Urothelium cell line (cell line): ENCODE data around the gene RAD52.
"Not testable (repeated sequence)": the region's sequence is repeated elsewhere in the genome, so short reads cannot be mapped to it uniquely, and the experiment has no call there.

Experiments
- DNase-seq: peaks from one replicate; pipeline ENCODE4 v3.0.0; 2011; ENCODE audit warnings: low spot score, mixed read lengths
- FAIRE-seq: peaks from 2 replicates; lab custom pipeline; 2011; peaks lifted over from hg19 to GRCh38; lab: Jason Lieb, UNC

RAD52 gene

DNA sequence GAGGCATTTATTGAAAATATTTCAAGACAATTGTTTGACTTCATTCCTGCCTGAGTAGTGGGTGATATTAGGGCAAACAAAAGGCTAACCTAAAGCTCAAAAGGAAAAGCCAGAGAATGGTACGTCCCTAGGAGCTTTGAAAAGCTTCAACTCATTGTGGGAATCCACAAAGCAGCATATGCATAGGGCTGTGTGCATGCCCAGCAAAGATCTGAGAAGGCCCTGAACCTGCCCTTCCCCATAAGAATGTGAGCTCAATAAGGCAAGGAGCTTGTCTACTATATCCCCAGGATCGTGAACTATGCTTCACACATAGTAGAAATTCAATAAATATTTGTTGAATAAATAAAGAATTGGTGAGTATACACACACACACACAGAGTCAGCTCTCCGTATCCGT lies 19.1 kb upstream of the RAD52 start:
- DNase-seq (no peak), FAIRE-seq (peak; percentile 56)

DNA sequence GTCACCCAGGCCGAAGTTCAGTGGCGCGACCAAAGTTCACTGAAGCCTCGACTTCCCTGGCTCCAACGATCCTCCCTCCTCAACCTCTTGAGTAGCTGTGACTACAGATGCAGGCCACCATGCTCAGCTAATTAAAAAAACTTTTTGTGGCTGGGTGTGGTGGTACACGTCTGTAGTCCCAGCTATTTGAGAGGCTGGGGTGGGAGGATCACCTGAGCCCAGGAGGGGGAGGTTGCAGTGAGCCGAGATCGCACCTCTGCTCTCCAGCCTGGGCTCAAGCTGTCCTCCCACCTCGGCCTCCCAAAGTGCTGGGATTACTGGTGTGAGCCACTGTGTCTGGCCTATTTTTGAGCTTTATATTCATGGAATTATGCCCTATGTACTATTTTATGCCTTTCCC lies 18.1 kb upstream of the RAD52 start:
- FAIRE-seq (no peak), DNase-seq (no peak)

DNA sequence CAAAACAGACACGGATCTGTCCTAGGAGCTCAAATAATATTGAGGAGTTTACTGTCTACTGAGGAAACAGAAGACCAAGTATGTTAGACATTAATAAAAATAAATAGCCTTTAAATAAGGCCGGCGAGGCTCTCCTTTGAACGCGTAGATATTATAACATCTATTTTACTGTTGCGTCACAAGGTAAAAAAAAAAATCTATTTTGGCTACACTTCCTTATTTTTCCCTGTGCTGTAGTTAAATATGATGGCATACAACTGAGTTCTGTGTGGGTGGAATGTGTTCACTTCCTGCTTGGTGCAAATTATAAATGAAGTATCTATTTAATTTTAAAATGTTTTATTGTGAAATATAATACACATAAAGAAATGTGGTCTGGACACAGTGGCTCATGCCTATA lies 17.2 kb upstream of the RAD52 start:
- no peak for DNase-seq
- no peak for FAIRE-seq

DNA sequence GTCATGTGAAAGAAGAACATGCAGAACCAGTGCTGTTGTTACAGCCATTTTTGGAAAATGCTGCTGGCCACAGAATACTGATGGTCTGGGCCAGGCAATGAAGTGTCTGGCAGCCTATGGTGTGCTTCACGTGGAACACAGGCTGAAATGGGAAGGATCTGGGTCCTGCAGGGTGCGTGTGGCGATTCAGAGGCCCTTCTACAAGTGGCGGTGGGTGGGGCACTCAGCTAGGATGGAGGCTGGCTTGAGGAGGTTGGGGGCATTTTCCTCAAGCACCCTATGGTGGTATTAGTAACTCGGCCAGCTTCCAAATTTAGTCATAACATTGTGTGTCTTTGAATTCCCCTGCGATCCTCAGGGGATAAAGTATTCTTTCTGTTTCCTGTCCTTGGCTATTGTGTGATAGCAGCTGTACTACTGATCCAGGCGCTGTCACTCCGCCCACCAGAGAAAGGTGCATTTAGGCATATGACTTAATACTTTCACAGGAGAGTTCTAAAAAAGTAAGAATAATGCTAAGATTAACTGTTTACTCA lies 9.2 kb upstream of the RAD52 start:
- DNase-seq (no peak), FAIRE-seq (no peak)

DNA sequence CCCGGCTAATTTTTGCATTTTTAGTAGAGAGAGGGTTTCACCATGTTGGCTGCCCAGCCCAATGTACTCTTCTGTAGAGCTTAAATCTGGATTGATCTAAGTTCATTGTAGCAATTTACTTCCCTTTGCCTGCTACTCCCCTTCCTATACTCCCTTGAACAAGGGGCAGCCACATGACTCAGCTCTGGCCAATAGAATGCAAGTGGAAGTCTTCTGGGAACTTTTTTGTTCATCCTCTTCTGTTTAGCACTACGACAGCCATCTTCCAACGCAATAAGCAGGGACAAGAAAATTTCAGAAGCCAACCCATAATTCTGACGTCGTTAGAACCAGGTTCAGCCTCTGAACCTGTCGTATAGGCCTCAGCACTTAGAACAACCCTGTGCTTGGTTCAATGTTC lies 6.4 kb upstream of the RAD52 start:
- FAIRE-seq (no peak), DNase-seq (no peak)

DNA sequence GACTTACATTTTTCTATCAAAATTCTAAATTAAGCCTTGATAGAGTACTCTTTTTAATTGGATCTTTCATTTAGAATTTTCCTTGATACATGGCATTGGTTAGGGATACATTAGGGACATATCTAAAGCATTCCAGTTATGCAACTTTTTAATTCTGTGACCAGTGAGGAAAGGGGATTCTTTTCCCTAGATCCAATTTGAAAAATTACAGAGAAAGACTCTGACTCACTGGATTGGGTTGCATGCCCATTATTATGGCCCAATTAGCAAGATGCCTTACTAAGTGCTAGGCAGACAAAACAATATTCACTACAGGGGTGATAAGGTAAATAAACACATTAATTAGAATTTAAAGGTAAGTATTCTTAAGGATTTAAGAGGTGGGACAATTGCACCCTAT lies 5.2 kb upstream of the RAD52 start:
- no peak for FAIRE-seq

DNA sequence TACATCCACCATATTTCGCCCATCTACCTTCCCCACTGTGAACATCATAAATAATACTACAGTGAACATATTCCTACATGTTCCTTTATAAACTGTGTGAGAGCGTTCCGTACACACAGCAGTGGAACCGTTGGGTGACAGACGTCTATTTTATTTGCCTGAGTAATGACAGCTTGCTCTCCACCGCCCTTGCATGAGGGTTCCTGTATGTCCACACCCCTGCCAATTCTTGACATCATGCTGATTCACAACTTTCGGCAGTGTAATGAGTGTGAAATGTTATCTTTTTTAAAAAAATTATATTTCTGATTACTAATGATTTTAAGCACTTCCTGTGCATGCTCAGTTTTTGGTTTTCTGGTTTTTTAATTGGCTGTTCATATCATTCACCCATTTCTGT lies 4.3 kb upstream of the RAD52 start:
- DNase-seq (peak; percentile 16), FAIRE-seq (peak; percentile 35)

More for the DNA sequence above, 5.2 kb upstream of the RAD52 start:
- no peak for DNase-seq

DNA sequence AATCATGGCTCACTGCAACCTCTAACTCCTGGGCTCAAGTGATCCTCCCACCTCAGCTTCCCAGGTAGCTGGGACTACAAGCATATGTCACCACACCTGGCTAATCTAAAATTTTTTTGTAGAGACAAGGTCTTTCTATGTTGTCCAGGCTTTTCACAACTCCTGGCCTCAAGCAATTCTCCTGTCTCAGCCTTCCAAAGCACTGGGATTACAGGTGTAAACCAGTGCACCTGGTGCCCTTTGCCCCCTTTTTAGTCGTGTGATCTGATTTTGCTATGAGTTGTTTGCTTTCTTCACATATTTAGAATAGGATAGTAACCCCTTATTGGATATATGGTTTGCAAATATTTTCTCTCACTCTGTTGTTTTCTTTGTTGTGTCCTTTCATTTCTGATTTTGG lies 1.7 kb upstream of the RAD52 start:
- DNase-seq: no peak
- no peak for FAIRE-seq

DNA sequence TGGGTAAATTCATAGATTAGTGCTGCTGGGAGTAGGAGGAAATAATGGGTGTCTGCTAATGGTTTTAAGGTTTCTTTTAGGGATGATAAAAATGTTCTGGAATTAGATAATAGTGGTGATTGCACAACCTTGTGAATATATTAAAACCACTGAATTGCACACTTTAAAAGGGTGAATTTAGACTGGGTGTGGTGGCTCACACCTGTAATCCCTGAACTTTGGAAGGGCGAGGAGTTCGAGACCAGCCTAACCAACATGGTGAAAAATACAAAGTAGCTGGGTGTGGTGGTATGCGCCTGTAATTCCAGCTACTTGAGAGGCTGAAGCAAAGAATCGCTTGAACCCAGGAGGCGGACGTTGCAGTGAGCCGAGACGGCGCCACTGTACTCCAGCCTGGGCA lies 1.3 kb downstream of the RAD52 start:
- FAIRE-seq (no peak), DNase-seq (no peak)

DNA sequence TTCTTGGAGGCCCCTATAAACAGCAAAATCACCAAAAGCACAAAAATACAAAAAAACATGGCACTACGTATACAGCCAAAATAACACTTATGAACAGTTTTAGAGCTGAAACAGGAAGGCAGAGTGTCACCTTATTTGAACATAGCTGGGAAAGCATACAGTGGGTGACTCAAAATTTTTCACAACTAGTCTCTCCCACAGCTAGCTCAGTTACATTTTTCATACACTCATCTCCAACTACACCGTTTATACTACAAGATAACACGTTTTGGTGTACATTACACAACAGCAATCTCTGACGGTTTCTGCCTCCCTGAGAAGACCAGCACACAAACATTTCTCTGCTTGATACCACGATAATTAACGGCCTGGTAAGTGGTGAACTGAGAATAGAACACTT lies 2.9 kb downstream of the RAD52 start:
- FAIRE-seq (no peak), DNase-seq (no peak)

DNA sequence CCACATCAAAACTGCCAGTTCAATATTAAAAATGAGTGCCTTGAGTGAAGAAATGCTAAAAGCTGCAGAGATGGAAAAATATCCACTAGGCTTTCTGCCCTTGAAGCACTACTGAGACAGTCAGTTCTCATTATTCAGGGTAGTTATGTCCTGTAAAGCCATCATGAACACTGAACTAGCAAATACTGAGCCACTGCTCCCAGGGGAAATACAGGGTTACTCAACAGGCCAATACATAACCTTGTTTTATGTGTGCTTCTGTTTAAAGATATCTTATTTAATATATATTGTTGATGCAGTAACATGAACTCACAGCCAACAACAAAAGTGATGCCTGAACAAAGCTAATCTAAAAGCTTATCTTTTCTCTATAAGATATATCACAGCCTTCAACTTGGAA lies 3.3 kb downstream of the RAD52 start:
- FAIRE-seq (no peak), DNase-seq (no peak)

DNA sequence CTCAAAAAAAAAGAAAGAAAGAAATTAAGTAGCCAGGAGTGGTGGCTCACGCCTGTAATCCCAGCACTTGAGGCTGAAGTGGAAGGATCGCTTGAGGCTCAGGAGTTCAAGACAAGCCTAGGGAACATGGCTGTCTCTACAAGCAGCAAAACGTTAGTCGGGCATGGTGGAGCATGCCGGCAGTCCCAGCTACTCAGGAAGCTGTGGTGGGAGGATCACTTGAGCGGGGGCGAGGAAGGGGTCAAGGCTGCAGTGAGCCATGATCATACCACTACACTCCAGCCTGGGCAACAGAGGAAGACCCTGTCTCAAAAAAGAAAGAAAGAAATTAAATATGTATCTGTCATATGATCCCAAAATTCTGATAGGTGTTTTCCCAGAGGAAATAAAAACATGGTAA lies 5.3 kb downstream of the RAD52 start:
- no peak for DNase-seq
- no peak for FAIRE-seq

DNA sequence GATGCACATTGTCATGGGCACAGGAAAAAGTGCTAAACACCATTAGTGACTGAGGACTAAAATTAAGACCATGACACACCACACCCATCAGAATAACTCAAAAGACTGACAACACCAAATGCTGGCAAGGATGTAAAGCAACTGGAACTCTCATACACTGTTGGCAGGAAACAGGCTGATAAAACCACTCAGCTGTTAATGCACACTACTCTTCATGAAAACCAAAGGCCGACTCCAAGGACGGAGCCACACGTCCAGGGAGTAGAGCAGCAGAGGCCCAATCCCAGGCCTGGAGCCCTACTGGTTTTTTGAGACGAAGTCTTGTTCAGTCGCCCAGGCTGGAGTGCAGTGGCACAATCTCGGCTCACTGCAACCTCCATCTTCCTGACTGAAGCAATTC lies 6.4 kb downstream of the RAD52 start:
- FAIRE-seq (no peak), DNase-seq (no peak)

DNA sequence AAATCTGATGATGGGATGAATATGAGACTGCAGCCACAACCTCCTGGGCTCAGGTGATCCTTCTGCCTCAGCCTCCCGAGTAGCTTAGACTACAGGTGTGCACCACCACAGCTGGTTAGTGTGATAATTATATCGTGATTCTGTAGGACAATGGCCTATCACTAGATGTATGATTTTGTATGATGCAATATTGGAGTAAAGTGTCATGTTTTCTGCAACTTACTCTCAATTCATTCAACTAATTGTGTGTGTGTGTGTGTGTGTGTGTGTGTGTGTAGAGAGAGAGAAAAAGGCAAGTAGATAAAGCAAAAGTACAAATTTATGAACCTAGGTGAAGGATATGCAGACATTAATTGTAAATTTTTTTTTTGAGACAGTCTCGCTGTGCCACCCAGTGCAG lies 10.7 kb downstream of the RAD52 start:
- no peak for DNase-seq
- FAIRE-seq: no peak

DNA sequence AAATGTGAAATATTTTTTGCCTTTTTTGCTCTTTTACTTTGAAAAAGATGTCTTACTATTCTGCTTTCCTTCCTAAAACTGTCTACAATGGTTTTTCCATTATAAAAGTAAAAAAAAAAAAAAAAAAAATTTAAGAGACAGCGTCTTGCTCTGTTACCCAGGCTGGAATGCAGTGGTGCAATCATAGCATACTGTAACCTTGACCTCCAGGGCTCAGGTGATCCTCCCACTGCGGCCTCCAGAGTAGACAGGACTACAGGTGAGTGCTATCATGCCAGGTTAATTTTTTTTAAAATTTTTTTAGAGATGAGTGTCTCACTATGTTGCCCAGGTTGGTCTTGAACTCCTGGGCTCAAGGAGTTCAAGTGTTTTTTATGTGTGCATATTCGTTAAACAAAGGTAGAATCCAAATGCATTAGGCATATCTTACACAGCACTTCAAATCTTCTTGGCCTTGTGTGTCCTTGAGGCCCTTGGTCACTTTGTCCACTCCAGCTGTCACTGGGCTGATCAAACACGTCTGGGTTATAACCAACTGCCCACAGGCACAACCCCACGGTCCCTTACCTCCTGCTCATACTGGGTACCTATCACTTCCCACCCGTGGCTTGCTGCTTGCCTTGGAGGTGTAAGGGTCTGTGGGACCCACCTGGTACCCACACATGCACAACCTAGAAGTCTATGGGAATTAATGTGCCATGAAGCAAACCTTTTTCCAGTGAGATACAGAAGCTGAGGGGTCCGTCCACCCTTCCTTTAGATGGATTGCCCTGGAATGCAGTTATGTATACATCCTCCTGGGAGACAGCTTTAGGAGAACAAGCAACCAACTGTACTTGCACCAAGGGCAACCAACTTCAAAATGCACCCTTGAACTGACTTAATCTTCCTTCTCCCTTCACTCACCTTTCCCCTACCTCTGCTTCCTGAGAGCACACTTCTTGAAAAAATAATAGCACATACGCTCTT lies 12.8 kb downstream of the RAD52 start:
- no peak for FAIRE-seq
- no peak for DNase-seq

DNA sequence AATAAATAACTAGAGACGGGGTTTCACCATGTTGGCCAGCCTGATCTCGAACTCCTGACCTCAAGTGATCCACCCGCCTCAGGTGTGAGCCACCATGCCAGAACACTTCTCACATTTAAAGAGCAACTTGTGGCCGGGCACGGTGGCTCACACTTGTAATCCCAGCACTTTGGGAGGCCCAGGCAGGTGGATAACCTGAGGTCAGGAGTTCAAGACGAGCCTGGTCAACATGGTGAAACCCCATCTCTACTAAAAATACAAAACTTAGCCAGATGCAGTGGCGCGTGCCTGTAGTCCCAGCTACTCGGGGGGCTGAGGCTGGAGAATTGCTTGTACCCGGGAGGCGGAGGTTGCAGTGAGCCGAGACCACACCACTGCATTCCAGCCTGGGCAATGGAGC lies 13.6 kb downstream of the RAD52 start:
- not testable (repeated sequence) for DNase-seq, FAIRE-seq

DNA sequence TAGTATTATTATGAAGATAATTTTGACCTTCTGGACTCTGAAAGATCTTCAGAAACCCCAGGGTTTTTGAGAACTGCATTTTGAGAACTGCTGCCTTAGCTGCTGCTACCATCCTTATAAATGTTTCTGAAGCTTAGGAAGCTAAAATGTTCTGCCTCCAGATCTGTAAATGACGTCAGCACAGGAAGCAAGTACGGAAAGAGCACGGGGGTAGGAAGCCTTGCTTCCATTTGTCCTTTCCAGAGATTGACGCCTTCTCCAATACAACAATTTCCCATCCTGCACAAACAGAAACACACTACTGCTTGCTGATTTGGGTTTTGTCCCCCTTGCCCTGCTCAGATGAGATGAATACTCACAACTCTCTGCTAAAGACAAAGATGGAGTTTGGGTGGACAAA lies 17.9 kb downstream of the RAD52 start:
- no peak for FAIRE-seq
- no peak for DNase-seq

DNA sequence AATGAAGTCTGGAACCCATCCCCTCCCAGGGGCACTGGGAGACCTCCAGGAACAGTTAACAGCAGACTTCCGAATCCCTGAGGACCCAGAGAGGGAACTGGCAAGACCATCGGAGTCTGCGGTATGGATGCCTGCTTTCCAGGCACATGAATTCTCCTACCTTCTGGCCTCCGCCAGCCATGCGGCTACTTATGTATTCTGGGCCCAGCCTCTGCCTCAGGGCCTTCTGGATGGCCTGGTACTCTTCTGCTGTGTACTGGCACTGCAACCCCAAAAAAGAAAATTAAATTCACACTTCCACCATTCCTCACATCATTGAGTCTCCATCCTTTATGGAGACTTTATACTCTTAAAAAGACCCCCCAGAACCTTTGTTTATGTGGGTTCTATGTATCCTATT lies 18.4 kb downstream of the RAD52 start:
- FAIRE-seq: no peak

DNA sequence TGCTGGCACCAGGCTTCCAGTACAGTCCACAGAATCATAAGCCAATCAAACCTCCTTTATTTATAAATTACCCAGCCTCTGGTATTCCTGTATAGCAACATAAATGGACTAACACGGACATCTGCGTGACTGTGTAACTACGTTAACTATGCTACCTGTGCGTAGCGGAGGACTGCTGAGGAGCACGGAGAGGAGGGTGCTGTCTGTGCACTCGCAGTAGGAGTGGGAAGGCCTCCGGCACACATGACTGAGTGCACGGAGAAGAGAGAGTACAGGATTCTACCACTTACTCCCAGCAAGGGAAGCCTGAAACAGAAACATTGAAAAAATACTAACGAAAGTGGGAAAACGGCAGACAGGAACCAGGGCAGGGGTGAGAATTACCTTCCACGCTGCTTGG lies 22.9 kb downstream of the RAD52 start:
- DNase-seq (no peak), FAIRE-seq (no peak)

More for the DNA sequence above, 18.4 kb downstream of the RAD52 start:
- DNase-seq: no peak

DNA sequence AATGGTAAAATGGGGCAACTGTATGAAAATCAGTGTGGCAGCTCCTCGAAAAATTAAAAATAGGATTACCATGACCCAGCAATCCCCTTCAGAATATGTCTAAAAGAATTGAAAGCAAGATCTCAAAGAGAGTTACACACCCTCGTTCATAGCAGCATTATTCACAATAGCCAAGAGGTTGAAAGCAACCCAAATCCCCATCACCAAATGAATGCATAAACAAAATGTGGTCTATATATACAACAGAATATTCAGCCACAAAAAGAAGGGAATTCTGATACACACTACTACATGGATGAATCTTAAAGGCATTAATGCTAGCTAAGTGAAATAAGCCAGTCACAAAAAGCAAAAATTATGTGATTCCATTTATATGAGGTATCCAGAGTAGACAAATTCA lies 27.2 kb downstream of the RAD52 start:
- FAIRE-seq: no peak
- no peak for DNase-seq

DNA sequence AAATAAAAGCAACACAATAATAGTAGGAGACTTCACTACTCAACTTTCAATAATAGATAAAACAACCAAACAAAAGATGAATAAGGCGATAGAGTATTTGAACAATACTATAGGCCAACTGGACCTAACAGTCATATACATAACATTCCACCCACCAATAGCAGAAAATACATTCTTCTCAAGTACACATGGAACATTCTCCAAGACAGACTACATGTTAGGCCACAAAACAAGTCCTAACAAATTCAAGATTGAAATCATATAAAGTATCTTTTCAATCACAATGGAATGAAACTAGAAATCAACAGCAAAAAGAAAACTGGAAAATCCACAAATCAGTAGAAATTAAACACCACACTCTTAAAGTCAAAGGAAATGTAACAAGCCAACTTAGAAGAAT lies 28.8 kb downstream of the RAD52 start:
- no peak for DNase-seq
- no peak for FAIRE-seq

DNA sequence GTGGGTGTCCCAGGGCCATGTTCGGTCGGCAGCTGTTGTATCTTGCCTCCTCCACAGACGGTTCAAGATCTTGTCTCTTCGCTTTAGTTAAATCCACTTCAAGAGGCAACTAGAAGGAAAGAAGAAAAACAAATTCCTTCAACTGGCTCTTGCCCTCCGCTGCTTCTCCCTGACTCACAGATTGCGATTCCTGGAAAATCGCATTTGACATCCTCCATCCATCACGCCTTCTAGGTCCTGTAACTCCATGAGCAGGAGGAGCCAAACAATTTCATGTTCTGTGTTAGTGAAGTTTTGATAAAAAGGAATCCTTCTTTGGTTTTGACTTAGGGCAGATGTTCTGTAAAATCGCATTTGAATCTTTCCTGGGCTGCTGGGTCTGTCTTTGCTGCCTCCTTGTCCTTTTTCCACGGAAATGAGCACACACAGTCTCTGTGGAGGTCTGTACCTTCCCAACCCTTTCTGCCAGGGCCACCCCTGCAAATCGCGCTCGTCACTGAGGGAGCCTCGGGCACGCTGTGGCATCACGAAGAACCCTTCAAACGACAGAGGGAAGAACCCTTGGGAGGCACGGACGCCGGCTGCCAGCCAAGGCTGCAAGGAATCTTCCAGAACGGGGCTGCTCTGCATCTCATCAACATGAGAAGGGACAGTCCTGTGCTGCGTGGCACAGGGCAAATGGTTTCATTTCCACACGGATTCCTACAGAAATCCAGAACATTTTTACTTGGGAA lies 32.6 kb downstream of the RAD52 start:
- FAIRE-seq (no peak), DNase-seq (no peak)
